C4-2B (cell line): Measurements from ENCODE around the gene LYRM4.

Experiments
- CTCF ChIP-seq: fragments of 450-650 bp; conservative IDR thresholded peaks from 2 replicates; pipeline ENCODE4 v1.5.1; 2017; ENCODE audit warnings: mild to moderate bottlenecking
- ZFX ChIP-seq: fragments of 450-650 bp; IDR thresholded peaks from 2 replicates; pipeline ENCODE4 v1.6.1; 2017

GRCh38 chr6:5282191-5282623 is 21.5 kb upstream of the LYRM4 start:
- TF ChIP-seq CTCF (no peak), ZFX (no peak)
